NB4 (cell line): ENCODE data around the gene SV2C.

ENCODE experiments used
- CTCF ChIP-seq: IDR thresholded peaks from one replicate; pipeline ENCODE4 v1.5.1; 2012; ENCODE audit warnings: low read depth, low read length
- MYC ChIP-seq: IDR thresholded peaks from 2 replicates; pipeline ENCODE4 v1.6.1; 2011; ENCODE audit warnings: low read depth, low read length
- POLR2A ChIP-seq: IDR thresholded peaks from 2 replicates; pipeline ENCODE4 v1.6.1; 2011; ENCODE audit warnings: mild to moderate bottlenecking; ENCODE audit not compliant: insufficient read length; ENCODE audit errors: extremely low read depth

GRCh38 chr5:76384705-76385104 lies 301.5 kb downstream of the SV2C start:
- TF ChIP-seq POLR2A = no peak
- no peak for TF ChIP-seq CTCF
- no peak for TF ChIP-seq MYC
